ENCODE data around the gene MUC4. TPM values are rescaled to one million over a fixed set of nuclear protein-coding genes. Genes with fewer than 3 reads are reported as not detected.

MUC4 gene
- total and polyA plus RNA-seq, 2 of the 4 experiments (the other 2 are of a cell fraction), result not detected

DNA sequence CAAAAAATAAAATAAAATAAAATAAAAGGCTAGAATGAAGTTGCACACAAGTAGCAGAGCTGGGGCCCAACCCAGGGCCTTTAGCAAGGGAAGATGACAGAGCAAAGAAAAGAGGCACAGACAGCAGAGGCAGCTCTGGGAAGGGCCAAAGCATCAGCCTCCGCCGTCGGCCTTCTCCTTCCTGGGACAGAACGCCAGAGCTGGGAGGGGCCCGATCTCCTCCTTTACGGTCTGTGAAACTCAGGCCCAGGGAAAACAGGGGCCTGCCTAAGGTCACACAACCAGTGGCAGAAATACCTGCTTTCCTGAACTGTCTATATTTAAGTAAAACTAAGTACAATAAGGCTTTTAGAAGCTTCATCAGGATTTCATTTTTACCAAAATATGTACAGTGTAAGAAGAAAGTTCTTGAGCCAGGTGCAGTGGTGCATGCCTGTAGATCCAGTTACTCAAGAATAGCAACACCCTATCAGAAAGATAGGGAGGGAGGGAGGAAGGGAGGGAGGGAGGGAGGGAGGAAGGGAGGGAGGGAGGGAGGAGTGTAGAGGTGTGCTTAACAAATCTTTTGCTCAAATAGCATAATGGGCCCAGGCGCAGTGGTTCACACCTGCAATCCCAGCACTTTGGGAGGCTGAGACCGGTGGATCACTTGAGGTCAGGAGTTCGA is 43.0 kb upstream of the MUC4 start:
- H2BK5ac ChIP-seq (ENCODE audit: low read depth, low read length, poor library complexity, severe bottlenecking), result no peak overlapping the region

More for the DNA sequence above, 43.0 kb upstream of the MUC4 start:
- no peak overlapping the region for H3K27ac ChIP-seq (ENCODE audit: insufficient read depth, low read length)
- no peak overlapping the region for H4K91ac ChIP-seq (ENCODE audit: insufficient read depth, low read depth, low read length)
- no peak overlapping the region for H3K18ac ChIP-seq (ENCODE audit: low read depth, low read length)
- no peaks in the 10 kb centered on the region for H3K9me1 ChIP-seq (ENCODE audit: insufficient read depth, low read length)
- H2BK120ac ChIP-seq (ENCODE audit: low read depth, low read length), result no peak overlapping the region
- no peak overlapping the region for H3K4me3 ChIP-seq (ENCODE audit: insufficient read depth, low read depth, low read length)
- H2BK20ac ChIP-seq (ENCODE audit: low read depth, low read length), result no peak overlapping the region
- H3K56ac ChIP-seq (ENCODE audit: extremely low read depth, insufficient read depth, low read length), result no peak overlapping the region
- H2AFZ ChIP-seq (replicated peaks; ENCODE audit: low read length, poor library complexity), result no peak overlapping the region
- in situ Hi-C loops (cut with MboI; ENCODE audit: low sequenced_read_pairs) (no loop called here), intact Hi-C loops (cut with micrococcal nuclease) (loop anchor here (5.0 kb wide), 3 partner anchors 138 to 353 kb away; no protein-coding TSS in a partner anchor), dilution Hi-C loops (cut with HindIII; ENCODE audit: low sequenced_read_pairs, unreplicated experiment) (no loop called here)
- WGBS, 2 experiments (ENCODE audit: extremely low coverage in 2 of 2, insufficient read length in 1 of 2), result 100% methylated on average over 1 of the region's 9 CpGs; no CpG with 5 or more reads in 1 of the 2 experiments
- DNase-seq (no peak), ATAC-seq (ENCODE audit: low read depth) (no peak)
- no peaks in the 10 kb centered on the region for H3K79me1 ChIP-seq (ENCODE audit: low read depth in 1 of 2, low read length in 2 of 2)
- no peak for TF ChIP-seq MXI1 (IDR thresholded peaks at IDR 0.05; ENCODE audit: borderline replicate concordance, low read depth, low read length)
- TF ChIP-seq, protein P1, sequence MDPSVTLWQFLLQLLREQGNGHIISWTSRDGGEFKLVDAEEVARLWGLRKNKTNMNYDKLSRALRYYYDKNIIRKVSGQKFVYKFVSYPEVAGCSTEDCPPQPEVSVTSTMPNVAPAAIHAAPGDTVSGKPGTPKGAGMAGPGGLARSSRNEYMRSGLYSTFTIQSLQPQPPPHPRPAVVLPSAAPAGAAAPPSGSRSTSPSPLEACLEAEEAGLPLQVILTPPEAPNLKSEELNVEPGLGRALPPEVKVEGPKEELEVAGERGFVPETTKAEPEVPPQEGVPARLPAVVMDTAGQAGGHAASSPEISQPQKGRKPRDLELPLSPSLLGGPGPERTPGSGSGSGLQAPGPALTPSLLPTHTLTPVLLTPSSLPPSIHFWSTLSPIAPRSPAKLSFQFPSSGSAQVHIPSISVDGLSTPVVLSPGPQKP (IDR thresholded peaks at IDR 0.05; ENCODE audit: borderline replicate concordance, low read depth, low read length), result no peak
- TF ChIP-seq POLR2A (IDR thresholded peaks at IDR 0.05; ENCODE audit: low read depth, low read length), result no peak
- TF ChIP-seq SMC3 (IDR thresholded peaks at IDR 0.05; ENCODE audit: low read depth, low read length), result no peak
- TF ChIP-seq NFE2L2 (IDR thresholded peaks at IDR 0.05; ENCODE audit: low read depth, low read length), result no peak
- TF ChIP-seq MAZ (IDR thresholded peaks at IDR 0.05; ENCODE audit: borderline replicate concordance, low read depth, low read length), result no peak
- TF ChIP-seq RCOR1 (IDR thresholded peaks at IDR 0.05; ENCODE audit: insufficient replicate concordance, low read length), result no peak
- TF ChIP-seq BHLHE40 (IDR thresholded peaks at IDR 0.05; ENCODE audit: low read depth, low read length), result no peak
- no peak for TF ChIP-seq CHD1 (IDR thresholded peaks at IDR 0.05; ENCODE audit: low read depth, low read length)
- TF ChIP-seq RFX5 (IDR thresholded peaks at IDR 0.05; ENCODE audit: low read depth, low read length), result no peak
- H4K5ac ChIP-seq (ENCODE audit: low read depth, low read length), result no peak overlapping the region
- H3K4ac ChIP-seq (ENCODE audit: low read depth, low read length), result no peak overlapping the region
- H2AK5ac ChIP-seq (ENCODE audit: low read depth, low read length), result no peak overlapping the region
- BruUV-seq (replicated peaks), result no TSS peak
- no peak overlapping the region for H3K23ac ChIP-seq (ENCODE audit: low read depth, low read length)
- H2BK15ac ChIP-seq (ENCODE audit: low read depth, low read length), result no peak overlapping the region
- no peak overlapping the region for H3K14ac ChIP-seq (replicated peaks; ENCODE audit: low read depth, low read length)
- H3K36me3 ChIP-seq (ENCODE audit: control insufficient read depth, insufficient read depth, low read length), result no peaks in the 10 kb centered on the region
- H3K9ac ChIP-seq (ENCODE audit: low read depth, low read length), result no peak overlapping the region
- H4K8ac ChIP-seq (ENCODE audit: low read depth in 2 of 2, low read length in 2 of 2), result no peak overlapping the region
- no peak overlapping the region for H2AK9ac ChIP-seq (replicated peaks; ENCODE audit: low read depth, low read length, poor library complexity)
- POLR2A ChIA-PET (ENCODE audit: unreplicated experiment), result no interaction called here
- peaks cover 8% of the 10 kb centered on the region; the same call in 1 of the 2 replicates for H3K27me3 ChIP-seq (ENCODE audit: control insufficient read depth, insufficient read depth, low read length)
- no peaks in the 10 kb centered on the region for H3K4me1 ChIP-seq (ENCODE audit: control insufficient read depth, insufficient read depth, low read length)
- H4K20me1 ChIP-seq (ENCODE audit: insufficient read depth, low read length), result no peaks in the 10 kb centered on the region
- CTCF ChIA-PET, result interaction anchor here (1.3 kb wide), 1 partner anchor 40 kb away, joined by 3 read pairs; no protein-coding TSS in a partner anchor
- H3K4me2 ChIP-seq (ENCODE audit: low read depth, low read length), result no peak overlapping the region
- no peaks in the 10 kb centered on the region for H3K9me3 ChIP-seq (ENCODE audit: control insufficient read depth, insufficient read depth, low read length)

Measured in IMR-90 (cell line).